Measurements from ENCODE around the gene RHOBTB3.

GRCh38 chr5:95720094-95720786 lies 10.9 kb upstream of the RHOBTB3 start:
- TF ChIP-seq, protein P1, sequence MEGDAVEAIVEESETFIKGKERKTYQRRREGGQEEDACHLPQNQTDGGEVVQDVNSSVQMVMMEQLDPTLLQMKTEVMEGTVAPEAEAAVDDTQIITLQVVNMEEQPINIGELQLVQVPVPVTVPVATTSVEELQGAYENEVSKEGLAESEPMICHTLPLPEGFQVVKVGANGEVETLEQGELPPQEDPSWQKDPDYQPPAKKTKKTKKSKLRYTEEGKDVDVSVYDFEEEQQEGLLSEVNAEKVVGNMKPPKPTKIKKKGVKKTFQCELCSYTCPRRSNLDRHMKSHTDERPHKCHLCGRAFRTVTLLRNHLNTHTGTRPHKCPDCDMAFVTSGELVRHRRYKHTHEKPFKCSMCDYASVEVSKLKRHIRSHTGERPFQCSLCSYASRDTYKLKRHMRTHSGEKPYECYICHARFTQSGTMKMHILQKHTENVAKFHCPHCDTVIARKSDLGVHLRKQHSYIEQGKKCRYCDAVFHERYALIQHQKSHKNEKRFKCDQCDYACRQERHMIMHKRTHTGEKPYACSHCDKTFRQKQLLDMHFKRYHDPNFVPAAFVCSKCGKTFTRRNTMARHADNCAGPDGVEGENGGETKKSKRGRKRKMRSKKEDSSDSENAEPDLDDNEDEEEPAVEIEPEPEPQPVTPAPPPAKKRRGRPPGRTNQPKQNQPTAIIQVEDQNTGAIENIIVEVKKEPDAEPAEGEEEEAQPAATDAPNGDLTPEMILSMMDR (IDR thresholded peaks at IDR 0.05): no peak
- no peak for TF ChIP-seq POLR2A (IDR thresholded peaks at IDR 0.05)
